ENCODE data around the gene GHR. TPM values are rescaled to one million over a fixed set of nuclear protein-coding genes. Genes with fewer than 3 reads are reported as not detected.

Gene GHR
- polyA plus RNA-seq, 1 donor from 2014 or later, result 0.31 TPM

DNA sequence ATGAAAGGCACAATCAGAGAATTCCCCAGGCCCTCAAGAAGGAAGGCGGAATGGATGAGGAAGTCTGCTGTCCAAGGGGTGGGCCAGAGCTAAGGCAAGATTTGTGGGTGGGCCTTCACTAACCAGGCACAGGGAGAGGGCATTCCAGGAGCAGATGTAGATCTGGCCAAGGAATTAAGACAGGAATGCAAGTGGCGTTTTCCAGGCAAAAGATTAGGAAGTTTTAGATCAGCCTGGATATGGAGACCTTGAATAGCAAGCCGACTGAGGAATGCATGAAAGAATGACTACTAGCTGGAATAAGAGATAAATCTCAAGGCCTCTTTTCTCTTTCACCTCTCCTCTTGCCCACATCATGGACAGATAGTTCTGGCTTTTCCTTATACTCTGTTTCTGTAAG is 68.5 kb downstream of the GHR start:
- H3F3A ChIP-seq (ENCODE audit: insufficient read depth, low read length, poor library complexity, severe bottlenecking), result no peaks in the 10 kb centered on the region
- no peak overlapping the region for H3K4me3 ChIP-seq (ENCODE audit: low read length)
- H4K20me1 ChIP-seq (ENCODE audit: insufficient read depth), result no peaks in the 10 kb centered on the region
- TF ChIP-seq CTCF (IDR thresholded peaks at IDR 0.05; ENCODE audit: poor library complexity, severe bottlenecking) (no peak), POLR2AphosphoS5 (IDR thresholded peaks at IDR 0.05) (no peak), EP300 (conservative IDR thresholded peaks at IDR 0.05; ENCODE audit: poor library complexity, severe bottlenecking) (no peak), MXI1 (conservative IDR thresholded peaks at IDR 0.05; ENCODE audit: poor library complexity, severe bottlenecking) (no peak), SMC3 (conservative IDR thresholded peaks at IDR 0.05; ENCODE audit: poor library complexity) (no peak)
- no peaks in the 10 kb centered on the region for H3K9me3 ChIP-seq (ENCODE audit: low read length)
- no peak overlapping the region for H3K4me2 ChIP-seq (ENCODE audit: low read length)
- no peaks in the 10 kb centered on the region for H3K27me3 ChIP-seq (ENCODE audit: insufficient read depth, low read depth, low read length)
- no peak overlapping the region for H3K9ac ChIP-seq (ENCODE audit: low read length)
- H3K27ac ChIP-seq (ENCODE audit: low read length), result no peak overlapping the region
- no peaks in the 10 kb centered on the region for H3K36me3 ChIP-seq (ENCODE audit: insufficient read depth, low read length)
- H3K9me2 ChIP-seq (ENCODE audit: insufficient read depth, low read length), result no peaks in the 10 kb centered on the region
- H2AFZ ChIP-seq (ENCODE audit: low read depth, low read length), result no peak overlapping the region
- H3K79me2 ChIP-seq (replicated peaks; ENCODE audit: insufficient read depth, low read length), result no peaks in the 10 kb centered on the region

- no peak for TF ChIP-seq RAD21 (conservative IDR thresholded peaks at IDR 0.05)
- TF ChIP-seq MXI1 (conservative IDR thresholded peaks at IDR 0.05; ENCODE audit: poor library complexity, severe bottlenecking), result no peak
- TF ChIP-seq POLR2AphosphoS5 (IDR thresholded peaks at IDR 0.05), result no peak
- no peaks in the 10 kb centered on the region for H3K36me3 ChIP-seq (ENCODE audit: insufficient read depth, low read length)
Measured at GRCh38 chr5:42492974-42493373, 69.7 kb downstream of the GHR start.

GRCh38 chr5:42494414-42494813 is 71.2 kb downstream of the GHR start:
- H3K4me3 ChIP-seq (ENCODE audit: low read length), result no peak overlapping the region
- no peaks in the 10 kb centered on the region for H3K27me3 ChIP-seq (ENCODE audit: insufficient read depth, low read depth, low read length)
- no peak overlapping the region for H3K4me2 ChIP-seq (ENCODE audit: low read length)
- no peak overlapping the region for H3K27ac ChIP-seq (ENCODE audit: low read length)
- H4K20me1 ChIP-seq (ENCODE audit: insufficient read depth), result no peaks in the 10 kb centered on the region
- H3K36me3 ChIP-seq (ENCODE audit: insufficient read depth, low read length), result no peaks in the 10 kb centered on the region
- H2AFZ ChIP-seq (ENCODE audit: low read depth, low read length), result no peak overlapping the region
- no peak overlapping the region for H3K9ac ChIP-seq (ENCODE audit: low read length)
- H3K9me2 ChIP-seq (ENCODE audit: insufficient read depth, low read length), result no peaks in the 10 kb centered on the region
- no peak for TF ChIP-seq EP300 (conservative IDR thresholded peaks at IDR 0.05; ENCODE audit: poor library complexity, severe bottlenecking)
- TF ChIP-seq TAF1 (IDR thresholded peaks at IDR 0.05; ENCODE audit: low read depth), result no peak
- H3K79me2 ChIP-seq (replicated peaks; ENCODE audit: insufficient read depth, low read length), result no peaks in the 10 kb centered on the region
- no peaks in the 10 kb centered on the region for H3K9me3 ChIP-seq (ENCODE audit: low read length)
- H3F3A ChIP-seq (ENCODE audit: insufficient read depth, low read length, poor library complexity, severe bottlenecking), result no peaks in the 10 kb centered on the region

More at GRCh38 chr5:42492974-42493373, 69.7 kb downstream of the GHR start:
- H3K9me3 ChIP-seq (ENCODE audit: low read length), result no peaks in the 10 kb centered on the region
- H3K27ac ChIP-seq (ENCODE audit: low read length), result no peak overlapping the region
- no peaks in the 10 kb centered on the region for H4K20me1 ChIP-seq (ENCODE audit: insufficient read depth)
- no peak overlapping the region for H2AFZ ChIP-seq (ENCODE audit: low read depth, low read length)
- H3K4me2 ChIP-seq (ENCODE audit: low read length), result no peak overlapping the region
- H3F3A ChIP-seq (ENCODE audit: insufficient read depth, low read length, poor library complexity, severe bottlenecking), result no peaks in the 10 kb centered on the region
- H3K4me3 ChIP-seq (ENCODE audit: low read length), result no peak overlapping the region
- no peaks in the 10 kb centered on the region for H3K9me2 ChIP-seq (ENCODE audit: insufficient read depth, low read length)
- H3K9ac ChIP-seq (ENCODE audit: low read length), result no peak overlapping the region
- H3K27me3 ChIP-seq (ENCODE audit: insufficient read depth, low read depth, low read length), result no peaks in the 10 kb centered on the region
- no peaks in the 10 kb centered on the region for H3K79me2 ChIP-seq (replicated peaks; ENCODE audit: insufficient read depth, low read length)

- no peaks in the 10 kb centered on the region for H3F3A ChIP-seq (ENCODE audit: insufficient read depth, low read length, poor library complexity, severe bottlenecking)
- no peaks in the 10 kb centered on the region for H3K9me2 ChIP-seq (ENCODE audit: insufficient read depth, low read length)
- H3K79me2 ChIP-seq (replicated peaks; ENCODE audit: insufficient read depth, low read length), result no peaks in the 10 kb centered on the region
- no peak overlapping the region for H3K27ac ChIP-seq (ENCODE audit: low read length)
- H3K36me3 ChIP-seq (ENCODE audit: insufficient read depth, low read length), result no peaks in the 10 kb centered on the region
- no peaks in the 10 kb centered on the region for H4K20me1 ChIP-seq (ENCODE audit: insufficient read depth)
- TF ChIP-seq EZH2 (IDR thresholded peaks at IDR 0.05; ENCODE audit: borderline replicate concordance, insufficient read depth, low read length, poor library complexity, severe bottlenecking), result no peak
- no peak for TF ChIP-seq CTCF (IDR thresholded peaks at IDR 0.05; ENCODE audit: poor library complexity, severe bottlenecking)
- no peak for TF ChIP-seq TAF1 (IDR thresholded peaks at IDR 0.05; ENCODE audit: low read depth)
- TF ChIP-seq MXI1 (conservative IDR thresholded peaks at IDR 0.05; ENCODE audit: poor library complexity, severe bottlenecking), result no peak
- TF ChIP-seq POLR2AphosphoS5 (IDR thresholded peaks at IDR 0.05), result no peak
- no peak overlapping the region for H3K4me2 ChIP-seq (ENCODE audit: low read length)
- H3K9ac ChIP-seq (ENCODE audit: low read length), result no peak overlapping the region
- no peaks in the 10 kb centered on the region for H3K27me3 ChIP-seq (ENCODE audit: insufficient read depth, low read depth, low read length)
- H2AFZ ChIP-seq (ENCODE audit: low read depth, low read length), result no peak overlapping the region
- H3K9me3 ChIP-seq (ENCODE audit: low read length), result no peaks in the 10 kb centered on the region
- H3K4me3 ChIP-seq (ENCODE audit: low read length), result no peak overlapping the region
Measured at GRCh38 chr5:42495914-42496313, 72.7 kb downstream of the GHR start.

Measured in neural cell (in vitro differentiated cells).